ENCODE data around the gene AKAP13.

The AKAP13 gene

GRCh38 chr15:85389772-85390171 is 9.4 kb downstream of the AKAP13 start (continued):
- no peak for TF ChIP-seq ZNF280D (tag by site-specific recombination; IDR thresholded peaks at IDR 0.05)

- H3K4me3 ChIP-seq (ENCODE audit: low read depth, low read length) = no peak overlapping the region
- TF ChIP-seq ZNF2 (tag by site-specific recombination; IDR thresholded peaks at IDR 0.05) (no peak), YY2 (tag by site-specific recombination; IDR thresholded peaks at IDR 0.05) (no peak), ZNF433 (tag by site-specific recombination; IDR thresholded peaks at IDR 0.05; ENCODE audit: low read depth) (no peak), ZNF792 (tag by site-specific recombination; IDR thresholded peaks at IDR 0.05) (no peak), ZNF777 (tag by site-specific recombination; IDR thresholded peaks at IDR 0.05; ENCODE audit: borderline replicate concordance) (no peak), ZNF600 (tag by site-specific recombination; IDR thresholded peaks at IDR 0.05) (no peak)
- H3K9me3 ChIP-seq (ENCODE audit: control insufficient read depth, insufficient read depth, low read depth, low read length) = no peaks in the 10 kb centered on the region
- H3K27ac ChIP-seq (ENCODE audit: extremely low read depth, low read depth, low read length) = no peak overlapping the region
- H3K36me3 ChIP-seq (ENCODE audit: control insufficient read depth in 2 of 2, insufficient read depth in 1 of 2, low read length in 2 of 2) = no peaks in the 10 kb centered on the region
- ChIA-PET CTCF (interaction anchor here (0.6 to 1.7 kb wide), 4 partner anchors 10 to 196 kb away, joined by 3 to 6 read pairs (median 4); no protein-coding TSS in a partner anchor), POLR2A (interaction anchor here (0.9 kb wide), 1 partner anchor 13 kb away, joined by 3 read pairs; the partner anchor contains the start of gene AKAP13)
- peaks cover 44% of the 10 kb centered on the region for H3K4me1 ChIP-seq (ENCODE audit: control insufficient read depth, insufficient read depth, low read length)
These were observed 12.8 kb downstream of the AKAP13 start for GRCh38 chr15:85393210-85393609.

- POLR2A ChIA-PET = interaction anchor here (0.7 kb wide), 1 partner anchor 14 kb away, joined by 4 read pairs; the partner anchor contains the start of gene AKAP13
- Histone ChIP-seq H3K9me3 (ENCODE audit: control insufficient read depth, insufficient read depth, low read depth, low read length) (no peaks in the 10 kb centered on the region), H3K4me3 (ENCODE audit: low read depth, low read length) (no peak overlapping the region), H3K27ac (ENCODE audit: extremely low read depth, low read depth, low read length) (no peak overlapping the region), H3K36me3 (ENCODE audit: control insufficient read depth in 2 of 2, insufficient read depth in 1 of 2, low read length in 2 of 2) (no peaks in the 10 kb centered on the region), H3K4me1 (ENCODE audit: control insufficient read depth, insufficient read depth, low read length) (peaks cover 39% of the 10 kb centered on the region)
- CTCF ChIA-PET = interaction anchor here (1.4 to 1.7 kb wide), 2 partner anchors 9 to 18 kb away, joined by 3 to 6 read pairs; no protein-coding TSS in a partner anchor
- TF ChIP-seq ZNF175 (tag by site-specific recombination; IDR thresholded peaks at IDR 0.05) (no peak), CTCF (tag by site-specific recombination; IDR thresholded peaks at IDR 0.05) (no peak), ZNF585B (tag by site-specific recombination; IDR thresholded peaks at IDR 0.05) (no peak), ZNF138 (tag by site-specific recombination; IDR thresholded peaks at IDR 0.05; ENCODE audit: borderline replicate concordance) (no peak), ZSCAN18 (tag by site-specific recombination; IDR thresholded peaks at IDR 0.05) (no peak), IKZF3 (tag by site-specific recombination; IDR thresholded peaks at IDR 0.05) (no peak)
These were observed 14.3 kb downstream of the AKAP13 start for GRCh38 chr15:85394554-85395333.

Measured in HEK293 (cell line).